HG03066 (cell line): Measurements from ENCODE around the gene KLHL26.

Source experiments
- ATAC-seq: cut with Tn5 transposase; IDR thresholded peaks from one replicate; pipeline ENCODE4 v1.9.1; 2021; ENCODE audit warnings: low read depth; ENCODE audit not compliant: unreplicated experiment

Gene KLHL26

DNA sequence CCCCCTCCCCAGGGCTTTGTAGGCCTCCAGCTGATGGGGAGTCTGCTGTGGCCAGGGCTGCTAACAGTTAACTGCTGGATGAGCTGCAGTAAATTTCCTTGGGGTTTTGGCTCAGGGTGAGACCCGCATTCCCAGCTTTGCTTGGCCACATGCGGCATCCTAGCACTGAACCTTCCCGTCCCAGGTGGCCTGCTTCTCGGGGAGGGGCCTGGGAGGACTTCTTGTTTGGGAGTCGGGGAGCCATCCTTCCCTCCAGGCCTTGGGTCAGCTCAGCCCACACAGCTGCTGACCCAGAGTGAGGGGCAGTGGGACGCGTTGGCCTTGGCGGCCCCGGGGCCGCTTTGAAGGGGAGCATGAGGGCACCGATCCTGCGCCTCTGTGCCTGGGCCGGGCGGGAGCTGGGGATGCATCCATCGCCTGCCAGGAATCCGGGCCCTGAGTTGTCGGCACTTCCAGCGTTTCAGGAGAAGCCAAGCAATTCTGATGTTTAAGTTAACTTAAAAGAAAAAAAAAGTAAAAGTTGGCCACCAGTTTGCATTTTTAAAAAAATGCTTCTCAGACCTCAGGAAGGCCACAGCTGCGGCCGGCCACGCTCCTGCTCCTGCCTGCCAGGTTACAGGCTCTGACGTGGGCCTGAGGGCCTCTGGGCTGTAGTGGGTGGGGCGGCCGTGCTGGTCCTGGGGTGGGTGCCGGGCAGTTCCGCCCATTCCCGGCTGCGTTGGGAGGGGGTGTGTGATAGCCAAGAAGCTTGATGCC lies 74.3 kb downstream of the KLHL26 start:
- ATAC-seq = no peak

DNA sequence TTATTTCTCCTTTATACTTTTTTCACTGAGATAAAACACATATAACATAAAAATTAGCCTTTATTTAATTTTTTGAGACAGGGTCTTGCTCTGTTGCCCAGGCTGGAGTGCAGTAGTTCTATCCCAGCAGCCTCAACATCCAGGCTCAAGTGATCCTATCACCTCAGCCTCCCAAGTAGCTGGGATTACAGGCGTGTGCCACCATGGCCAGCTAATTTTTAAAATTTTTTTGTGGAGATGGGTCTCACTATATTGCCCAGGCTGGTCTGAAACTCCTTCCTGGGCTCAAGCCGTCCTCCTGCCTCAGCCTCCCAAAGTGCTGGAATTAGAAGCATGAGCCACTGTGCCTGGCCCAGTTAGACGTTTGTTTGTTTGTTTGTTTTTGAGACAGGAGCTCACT lies 75.1 kb downstream of the KLHL26 start:
- no peak for ATAC-seq

DNA sequence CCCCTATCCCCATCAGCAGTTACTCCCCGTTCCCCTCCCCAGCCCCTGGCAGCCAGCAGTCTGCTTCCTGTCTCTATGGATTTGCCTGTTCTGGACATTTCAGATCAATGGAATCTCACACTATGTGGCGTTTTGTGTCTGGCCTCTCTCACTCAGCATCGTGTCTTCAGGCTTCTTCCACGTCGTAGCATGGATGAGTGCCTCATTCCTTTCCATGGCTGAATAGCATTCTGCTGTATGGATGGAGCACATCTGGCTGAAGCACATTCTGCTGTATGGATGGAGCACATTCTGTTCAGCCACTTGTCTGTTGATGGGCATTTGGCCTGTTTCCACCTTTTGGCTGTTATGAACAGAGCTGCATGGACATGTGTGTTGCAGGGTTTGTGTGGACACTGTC lies 76.2 kb downstream of the KLHL26 start:
- no peak for ATAC-seq

DNA sequence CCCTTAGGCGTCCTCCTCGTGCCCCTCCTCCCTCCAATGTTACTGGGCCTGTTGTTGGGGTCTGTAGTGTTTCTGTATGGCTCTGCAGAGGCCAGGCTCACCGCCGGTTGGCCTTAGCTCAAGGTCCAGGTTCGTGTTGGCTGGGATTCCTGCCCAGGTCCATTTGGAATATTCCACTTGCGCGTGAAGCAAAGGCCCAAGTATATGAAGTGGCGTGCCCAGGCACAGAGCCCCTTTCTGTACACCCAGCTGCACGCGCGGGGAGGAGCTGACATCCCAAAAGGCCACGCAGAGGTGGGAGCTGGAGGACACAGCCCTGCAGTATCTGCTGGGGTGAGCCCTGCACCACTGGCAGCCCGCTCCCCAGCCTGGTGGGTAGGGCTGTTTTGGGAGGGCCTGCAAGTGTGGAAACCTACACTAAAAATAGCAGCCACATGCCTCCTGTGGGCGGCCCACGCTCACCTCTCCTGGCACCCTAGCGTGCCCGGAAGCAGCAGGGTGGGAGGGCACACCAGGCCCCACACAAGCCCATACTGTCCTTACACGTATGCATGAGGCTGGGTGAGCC lies 76.8 kb downstream of the KLHL26 start:
- no peak for ATAC-seq

DNA sequence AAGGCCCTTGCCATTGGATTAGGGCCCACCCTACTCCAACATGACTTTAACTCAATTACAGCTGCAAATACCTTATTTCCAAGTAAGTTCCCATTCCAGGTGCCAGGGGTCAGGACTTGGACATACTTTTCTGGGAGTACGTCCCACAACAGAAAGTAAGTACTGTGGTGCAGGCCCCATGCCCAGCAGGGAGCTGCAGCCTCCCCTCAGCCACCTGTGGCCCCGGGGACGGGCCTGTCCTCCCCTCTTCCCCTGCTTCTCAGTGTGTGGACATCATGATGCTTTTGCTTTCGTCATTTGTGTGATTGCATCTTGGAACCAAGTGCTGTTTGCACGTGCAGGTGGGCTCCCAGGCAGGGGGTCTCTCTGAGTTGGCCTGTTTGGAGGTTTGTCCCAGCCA lies 78.6 kb downstream of the KLHL26 start:
- ATAC-seq = no peak

DNA sequence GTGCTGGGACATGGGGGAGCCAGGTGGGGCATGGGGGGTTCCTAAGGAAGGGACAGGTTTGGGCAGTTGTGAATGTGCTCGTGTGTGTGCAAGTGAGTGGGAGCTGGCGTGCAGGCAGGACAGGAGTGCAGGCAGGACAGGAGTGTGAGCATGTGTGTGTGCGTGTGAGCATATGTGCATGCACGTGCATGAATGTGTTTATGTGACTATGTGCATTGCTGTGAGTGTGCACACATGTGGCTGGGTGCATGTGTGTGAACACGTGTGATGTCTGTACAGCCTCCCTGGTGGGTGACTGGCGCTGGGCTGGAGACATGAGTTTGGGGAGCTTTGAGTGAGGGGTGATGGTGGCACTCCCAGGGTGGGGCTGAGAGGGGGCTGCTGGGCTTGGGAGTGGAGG lies 80.0 kb downstream of the KLHL26 start:
- no peak for ATAC-seq

DNA sequence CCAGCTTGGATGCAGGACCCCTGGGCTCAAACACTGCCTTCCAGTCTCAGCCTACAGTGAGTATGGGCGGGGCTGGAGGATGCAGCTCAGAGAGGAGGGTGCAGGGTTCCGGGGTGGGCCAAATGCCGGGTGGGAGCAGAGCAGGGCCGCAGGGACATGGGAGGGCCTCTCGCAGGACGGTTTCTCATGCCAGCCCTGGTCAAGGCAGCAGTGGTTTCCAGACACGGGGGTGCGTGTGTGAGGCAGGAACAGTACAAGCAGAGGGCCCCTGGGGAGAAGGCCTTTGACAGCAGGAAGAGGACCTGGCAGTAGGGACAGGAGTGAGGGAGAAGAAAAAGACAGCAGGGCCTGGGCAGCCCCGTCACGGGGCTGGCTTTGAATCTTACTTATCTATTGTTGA lies 80.8 kb downstream of the KLHL26 start:
- ATAC-seq = no peak

DNA sequence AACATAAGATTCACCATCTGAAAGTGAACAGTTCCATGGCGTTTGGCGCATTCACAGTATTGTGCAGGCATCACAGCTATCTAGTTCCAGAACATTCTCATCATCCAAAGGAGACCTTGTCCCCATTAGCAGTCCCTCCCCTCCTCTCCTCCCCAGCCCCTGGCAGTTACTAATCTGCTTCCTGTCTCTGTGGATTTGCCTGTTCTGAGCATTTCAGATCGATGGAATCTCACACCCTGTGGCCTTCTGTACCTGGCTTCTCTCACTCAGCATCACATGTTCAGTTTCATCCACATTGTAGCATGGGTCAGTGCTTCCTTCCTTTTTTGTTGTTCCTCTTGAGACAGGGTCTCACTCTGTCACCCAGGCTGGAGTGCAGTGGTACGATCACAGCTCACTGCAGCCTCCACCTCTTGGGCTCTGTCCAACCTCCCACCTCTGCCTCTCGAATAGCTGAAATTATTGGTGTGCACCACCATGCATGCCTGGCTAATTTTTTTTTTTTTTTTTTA lies 81.2 kb downstream of the KLHL26 start:
- no peak for ATAC-seq

DNA sequence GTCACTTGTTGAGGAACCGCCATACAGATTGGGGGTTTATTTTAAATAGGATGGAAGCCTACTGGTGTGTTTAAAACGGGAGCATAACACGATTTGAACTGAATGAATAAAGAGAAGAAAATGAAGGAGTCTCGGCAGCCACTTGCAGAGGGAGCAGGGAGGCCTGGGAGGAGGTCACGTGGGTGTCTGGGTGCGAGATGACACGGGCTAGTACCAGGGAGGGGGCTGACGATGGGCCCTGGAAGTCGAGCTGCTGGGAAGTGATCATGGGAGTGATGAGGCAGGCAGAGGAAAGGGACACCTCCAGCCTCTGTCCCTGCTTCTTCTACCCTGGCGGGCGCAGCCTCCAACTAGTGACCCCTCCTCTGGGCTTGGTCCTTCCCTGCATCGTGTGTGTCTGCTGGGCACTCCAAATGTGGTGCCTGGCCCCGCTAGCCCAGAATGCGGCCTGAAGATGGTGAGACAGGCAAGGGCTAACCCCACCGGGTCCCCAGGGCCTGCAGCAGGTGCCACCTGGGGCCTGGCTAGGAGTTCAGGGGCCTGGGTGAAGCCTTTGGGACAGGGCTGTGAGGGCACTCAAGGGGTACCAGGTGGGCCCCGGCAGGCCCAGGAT lies 82.1 kb downstream of the KLHL26 start:
- ATAC-seq = no peak

DNA sequence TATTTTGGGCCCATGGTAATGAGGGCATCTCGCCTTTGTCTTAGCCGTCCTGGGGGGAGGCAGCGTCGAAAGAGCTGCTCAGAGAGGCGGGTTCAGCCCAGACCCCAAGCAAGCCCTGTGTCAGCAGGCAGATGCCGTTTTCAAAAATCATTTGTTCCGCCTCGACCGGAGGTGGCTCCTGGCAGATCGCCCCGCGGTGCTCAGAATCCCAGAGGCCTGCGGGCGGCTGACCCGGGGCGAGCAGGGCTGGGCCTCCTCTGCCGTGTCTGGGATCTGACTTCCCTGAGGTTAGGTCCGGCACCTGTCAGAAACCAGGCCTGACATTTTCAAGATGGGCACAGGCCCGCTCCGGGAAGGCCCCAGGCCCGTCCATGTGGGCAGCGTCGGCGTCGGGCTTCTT lies 82.7 kb downstream of the KLHL26 start:
- no peak for ATAC-seq
